B cell (primary cell): ENCODE measurements around the gene SSPN. TPM values are rescaled to one million over a fixed set of nuclear protein-coding genes. Genes with fewer than 3 reads are reported as not detected.

Source experiments
- ATAC-seq: fragments of 200-7000 bp; cut with Tn5 transposase; one replicate; pipeline ENCODE4 v1.10.0; 2021; ENCODE audit warnings: low read depth, mild to moderate bottlenecking, moderate number of reproducible peaks, moderate library complexity
- CTCF ChIA-PET: fragments of 350-600 bp; sonication (Branson Sonifier 250); formaldehyde crosslinking; loops from one replicate; lab custom pipeline; 2021; ENCODE audit warnings: antibody characterized with exemption, inconsistent platforms; lab: Charles Lee
- POLR2A ChIA-PET: fragments of 350-600 bp; sonication (Branson Sonifier 250); formaldehyde crosslinking; loops from one replicate; lab custom pipeline; 2021; ENCODE audit warnings: antibody characterized with exemption; lab: Charles Lee
- DNase-seq: peaks from one replicate; pipeline ENCODE4 v3.0.0; 2013
- H2AFZ ChIP-seq: 2 replicates; pipeline ENCODE4 v1.6.1; 2012; ENCODE audit warnings: mild to moderate bottlenecking, low read depth, low read length; ENCODE audit not compliant: insufficient read depth, poor library complexity, severe bottlenecking
- H3K27ac ChIP-seq, 2 donors: 1 replicate in 1 of 2; 2 replicates in 1 of 2; pipeline ENCODE4 v1.5.1; 2012 to 2013; ENCODE audit warnings: low read length in 2 of 2, mild to moderate bottlenecking in 2 of 2, moderate library complexity in 1 of 2
- H3K27me3 ChIP-seq, 4 experiments: fragments of 200-600 bp in 1 of 4; sonication (generic) in 1 of 4; replicated peaks in 1 of 4; 1 replicate in 2 of 4; 2 replicates in 2 of 4; pipeline versions ENCODE4 v1.6.1 to v1.7.0; 2013 to 2016; ENCODE audit warnings: low read length in 3 of 4, mild to moderate bottlenecking in 2 of 4, mixed read lengths in 1 of 4, moderate library complexity in 1 of 4; ENCODE audit not compliant: insufficient read depth in 4 of 4, control insufficient read depth in 3 of 4; ENCODE audit errors: control extremely low read depth in 1 of 4
- H3K36me3 ChIP-seq, 2 experiments: replicated peaks in 1 of 2; 1 replicate in 1 of 2; 2 replicates in 1 of 2; pipeline versions ENCODE4 v1.6.1 to v1.7.1; 2013; ENCODE audit warnings: low read length in 1 of 2; ENCODE audit not compliant: insufficient read depth in 2 of 2, control insufficient read depth in 1 of 2; ENCODE audit errors: control extremely low read depth in 1 of 2, extremely low read depth in 1 of 2
- H3K4me1 ChIP-seq, 2 donors: fragments of 200-600 bp in 1 of 2; sonication (generic) in 1 of 2; 1 replicate in 1 of 2; 2 replicates in 1 of 2; pipeline versions ENCODE4 v1.5.1 to v1.6.1; 2013 to 2017; ENCODE audit warnings: low read length in 2 of 2; ENCODE audit not compliant: control insufficient read depth in 2 of 2, insufficient read depth in 2 of 2
- H3K4me2 ChIP-seq: replicated peaks from 2 replicates; pipeline ENCODE3; 2012; ENCODE audit warnings: mild to moderate bottlenecking, low read depth, low read length; ENCODE audit not compliant: poor library complexity, severe bottlenecking
- H3K4me3 ChIP-seq, 5 experiments: fragments of 200-600 bp in 1 of 5; sonication (generic) in 1 of 5; 1 replicate in 3 of 5; 2 replicates in 2 of 5; pipeline versions ENCODE4 v1.5.1 to v1.7.0; 2011 to 2016; ENCODE audit warnings: low read length in 4 of 5, mild to moderate bottlenecking in 4 of 5, low read depth in 2 of 5, control low read depth in 1 of 5, moderate library complexity in 1 of 5; ENCODE audit not compliant: insufficient read depth in 1 of 5; ENCODE audit errors: control extremely low read depth in 1 of 5, extremely low read depth in 1 of 5
- H3K79me2 ChIP-seq: fragments of 200-600 bp; sonication (generic); one replicate; pipeline ENCODE4 v1.6.0; 2016; ENCODE audit warnings: low read length; ENCODE audit not compliant: control insufficient read depth, insufficient read depth
- H3K9ac ChIP-seq: fragments of 200-600 bp; sonication (generic); 2 replicates; pipeline ENCODE4 v1.6.1; 2017; ENCODE audit warnings: mild to moderate bottlenecking, low read length, moderate library complexity
- H3K9me3 ChIP-seq, 3 donors: one replicate each; pipeline versions ENCODE4 v1.6.1 to v1.7.1; 2013; ENCODE audit warnings: low read length in 2 of 3; ENCODE audit not compliant: control insufficient read depth in 2 of 3, insufficient read depth in 1 of 3; ENCODE audit errors: control extremely low read depth in 1 of 3
- H4K20me1 ChIP-seq: 2 replicates; pipeline ENCODE4 v1.6.0; 2012; ENCODE audit warnings: mild to moderate bottlenecking, low read length; ENCODE audit not compliant: insufficient read depth, control insufficient read depth, poor library complexity, severe bottlenecking
- H3K27ac Mint-ChIP-seq: one replicate; pipeline ENCODE4 v1.8.0; 2021; ENCODE audit warnings: mixed read lengths
- H3K27me3 Mint-ChIP-seq: one replicate; pipeline ENCODE4 v1.8.0; 2021; ENCODE audit warnings: mixed read lengths
- H3K4me1 Mint-ChIP-seq: one replicate; pipeline ENCODE4 v1.8.0; 2021; ENCODE audit warnings: mixed read lengths
- H3K4me3 Mint-ChIP-seq: one replicate; pipeline ENCODE4 v1.8.0; 2021; ENCODE audit warnings: mixed read lengths
- H3K9me3 Mint-ChIP-seq: one replicate; pipeline ENCODE4 v1.8.0; 2022; ENCODE audit warnings: mixed read lengths; ENCODE audit not compliant: insufficient read depth
- CTCF ChIP-seq: fragments of 200-600 bp; IDR thresholded peaks from one replicate; pipeline ENCODE4 v1.8.0; 2022; ENCODE audit warnings: antibody characterized with exemption, mild to moderate bottlenecking
- EZH2 ChIP-seq: IDR thresholded peaks from 2 replicates; pipeline ENCODE4 v1.6.1; 2012; ENCODE audit warnings: borderline replicate concordance, low read depth, mild to moderate bottlenecking, moderate library complexity, low read length; ENCODE audit not compliant: insufficient read depth, poor library complexity, severe bottlenecking
- WGBS: methylation state at CpG from one replicate; pipeline ENCODE4 v1.1.5; 2013; ENCODE audit warnings: missing lambda C conversion rate; ENCODE audit not compliant: insufficient coverage; 5-methylcytosine and 5-hydroxymethylcytosine counted together
- intact Hi-C: fragments of 100-400 bp; cut with micrococcal nuclease; formaldehyde crosslinking; loops from one replicate; pipeline ENCODE4 v1.10.0; 2022
- polyA minus RNA-seq: library from RNA; depleted of rRNA, polyadenylated mRNA; stranded (reverse); fragments of >200 nt; gene quantifications from 2 replicates; pipeline ENCODE4 v1.2.3, GENCODE V29; 2012
- polyA plus RNA-seq: library from polyadenylated mRNA; depleted of rRNA; stranded (reverse); fragments of >200 nt; gene quantifications from 2 replicates; pipeline ENCODE4 v1.2.3, GENCODE V29; 2012
- total RNA-seq, 2 donors: library from RNA; stranded (reverse); fragments of 120-200 nt in 1 of 2; gene quantifications; 1 replicate in 1 of 2; 2 replicates in 1 of 2; pipeline versions ENCODE4 v1.2.3 to v1.2.4, GENCODE V29; 2013 to 2022

Gene SSPN
- total RNA-seq, result 16.8 and 19.6 TPM in 2 replicates
- 33.9 TPM for total RNA-seq (2013)
- 8.1 and 18.3 TPM in 2 replicates for polyA plus RNA-seq
- polyA minus RNA-seq, result 15.2 and 46.5 TPM in 2 replicates

GRCh38 chr12:26195250-26195640, at the start of gene SSPN:
Gene SSPN (plus strand): TSS chr12:26195573. CDS start chr12:26195673, 100 bp downstream.
- peak within 1 kb of the TSS; percentile 87 for H3K4me2 ChIP-seq
- Mint-ChIP-seq H3K27me3 (peaks cover 4% of the 10 kb centered on the region), H3K27ac (peak within 1 kb of the TSS; percentile 97), H3K4me3 (peak within 1 kb of the TSS; percentile 98), H3K9me3 (no peaks in the 10 kb centered on the region), H3K4me1 (peaks cover 16% of the 10 kb centered on the region)
- H3K27me3 ChIP-seq, result peaks cover 0 to 5% (median 0%) of the 10 kb centered on the region in 4 experiments
- peak within 1 kb of the TSS in 1 of 2 donors; percentile 7 for H3K27ac ChIP-seq
- H4K20me1 ChIP-seq, result no peaks in the 10 kb centered on the region
- intact Hi-C loops, result loop anchor here (2.0 to 10.0 kb wide), 3 partner anchors 72 to 210 kb away; no protein-coding TSS in a partner anchor
- peak within 1 kb of the TSS; percentile 67 for H3K9ac ChIP-seq
- POLR2A ChIA-PET, result interaction anchor here (1.8 to 2.5 kb wide), 3 partner anchors 33 to 72 kb away, joined by 7 to 19 read pairs (median 15); partner anchors contain the start of gene BHLHE41
- no peaks in the 10 kb centered on the region for H3K9me3 ChIP-seq
- CTCF ChIA-PET, result interaction anchor here (0.8 to 2.7 kb wide), 10 partner anchors 17 to 330 kb away, joined by 3 to 16 read pairs (median 3); partner anchors contain the start of gene BHLHE41
- no peak for TF ChIP-seq EZH2
- TF ChIP-seq CTCF, result no peak
- H3K4me1 ChIP-seq, result peaks cover 6 to 15% of the 10 kb centered on the region in 2 donors
- ATAC-seq (peak; percentile 56), DNase-seq (no peak)
- H2AFZ ChIP-seq, result peak within 1 kb of the TSS; percentile 87
- under 1% methylated on average over 29 of the region's 35 CpGs for WGBS
- H3K36me3 ChIP-seq, result no peaks in the 10 kb centered on the region
- H3K4me3 ChIP-seq, result peak within 1 kb of the TSS; percentile 44 to 74 (median 64)
- H3K79me2 ChIP-seq, result no peaks in the 10 kb centered on the region

- POLR2A ChIA-PET, result interaction anchor here (0.5 kb wide), 1 partner anchor 25 kb away, joined by 7 read pairs; no protein-coding TSS in a partner anchor
- Histone ChIP-seq H3K4me1 (peaks cover 10 to 12% of the 10 kb centered on the region in 2 donors), H3K4me3 (no peak overlapping the region), H3K9me3 (no peaks in the 10 kb centered on the region), H3K36me3 (no peaks in the 10 kb centered on the region), H3K4me2 (no peak overlapping the region), H2AFZ (no peak overlapping the region), H3K27ac (no peak overlapping the region), H3K27me3 (no peaks in the 10 kb centered on the region), H3K79me2 (no peaks in the 10 kb centered on the region), H4K20me1 (no peaks in the 10 kb centered on the region), H3K9ac (no peak overlapping the region)
- TF ChIP-seq EZH2 (no peak), CTCF (no peak)
- WGBS, result 100% methylated on average over 3 of the region's 7 CpGs
- peaks cover 33% of the 10 kb centered on the region for H3K4me1 Mint-ChIP-seq
- DNase-seq (no peak), ATAC-seq (no peak)
- CTCF ChIA-PET, result interaction anchor here (0.6 to 2.2 kb wide), 4 partner anchors 8 to 27 kb away, joined by 3 to 8 read pairs (median 4); no protein-coding TSS in a partner anchor
- H3K4me3 Mint-ChIP-seq, result no peak overlapping the region
- H3K27ac Mint-ChIP-seq, result peak overlapping the region; percentile 1
- intact Hi-C loops, result no loop called here
- no peaks in the 10 kb centered on the region for H3K27me3 Mint-ChIP-seq
- H3K9me3 Mint-ChIP-seq, result no peaks in the 10 kb centered on the region
Observed at GRCh38 chr12:26148291-26148690, 47.1 kb upstream of the SSPN start.
